K562 (cell line): ENCODE measurements around the gene CLCNKA. TPM values are rescaled to one million over a fixed set of nuclear protein-coding genes. Genes with fewer than 3 reads are reported as not detected.

Experiments
- HDAC1 ChIP-seq, 2 experiments: fragments of 450-650 bp; IDR thresholded peaks; 2 replicates each; pipeline ENCODE4 v1.6.1; 2016 to 2017; ENCODE audit warnings: inconsistent platforms in 1 of 2, mild to moderate bottlenecking in 1 of 2, moderate library complexity in 1 of 2
- KDM5B ChIP-seq: fragments of 200-600 bp; sonication (generic); IDR thresholded peaks from 2 replicates; pipeline ENCODE4 v1.6.1; 2012; ENCODE audit warnings: low read depth, mild to moderate bottlenecking, moderate library complexity, low read length, control low read depth, inconsistent platforms; ENCODE audit not compliant: insufficient replicate concordance
- SMARCA4 ChIP-seq: fragments of 450-650 bp; IDR thresholded peaks from 2 replicates; pipeline ENCODE4 v1.6.1; 2016
- SUPT5H ChIP-seq: fragments of 450-650 bp; IDR thresholded peaks from 2 replicates; pipeline ENCODE4 v1.6.1; 2016
- TRIM24 ChIP-seq, 2 experiments: fragments of 450-650 bp; IDR thresholded peaks; 2 replicates each; pipeline ENCODE4 v1.6.1; 2016
- ZNF146 ChIP-seq: IDR thresholded peaks from one replicate; pipeline ENCODE4 v1.6.1; 2018; ENCODE audit warnings: missing compliant biosample characterization; ENCODE audit not compliant: unreplicated experiment
- ZNF217 ChIP-seq: sonication (generic); formaldehyde crosslinking; IDR thresholded peaks from 2 replicates; pipeline ENCODE4 v1.8.0; 2022; ENCODE audit warnings: mild to moderate bottlenecking, missing genetic modification reagents
- ZNF232 ChIP-seq: sonication (generic); formaldehyde crosslinking; IDR thresholded peaks from 2 replicates; pipeline ENCODE4 v1.8.0; 2022; ENCODE audit warnings: mild to moderate bottlenecking, missing genetic modification reagents
- polyA plus RNA-seq, 8 experiments: library from polyadenylated mRNA; depleted of rRNA in 4 of 8; stranded (reverse) in 5 of 8; unstranded in 3 of 8; fragments of >200 nt; fragmentation: Nextera tagmentation in 2 of 8; fragmentation: Illumina TruSeq in 1 of 8; extraction: Ambion mirVana in 2 of 8; extraction: Trizol in 1 of 8; gene quantifications; 2 replicates each; pipeline versions ENCODE4 v1.2.1 to v1.2.3, GENCODE V29; 2011 to 2014; ENCODE audit warnings: inconsistent platforms in 1 of 8, missing spikeins in 1 of 8
- total RNA-seq, 7 experiments: library from RNA; depleted of rRNA in 6 of 7; stranded (reverse); fragments of >200 nt in 6 of 7; fragmentation: Illumina TruSeq in 2 of 7; extraction: Trizol in 2 of 7; gene quantifications; 2 replicates each; pipeline versions ENCODE4 v1.2.1 to v1.2.3, GENCODE V29; 2011 to 2021; ENCODE audit warnings: low replicate concordance in 1 of 7
- TF ChIP-seq, protein P1 (sequence below): fragments of 450-650 bp; IDR thresholded peaks from 2 replicates; pipeline ENCODE4 v1.6.1; 2016; ENCODE audit warnings: low read depth
- TF ChIP-seq, protein P2 (sequence below): fragments of 250-450 bp; sonication (Bioruptor Pico); IDR thresholded peaks from 2 replicates; pipeline ENCODE4 v1.4.0; 2020; ENCODE audit warnings: mild to moderate bottlenecking, moderate library complexity
- TF ChIP-seq, protein P3 (sequence below), 2 experiments: fragments of 450-650 bp; IDR thresholded peaks; 2 replicates each; pipeline ENCODE4 v1.6.1; 2016
- TF ChIP-seq, protein P4 (sequence below): fragments of 200-400 bp; formaldehyde crosslinking; IDR thresholded peaks from 2 replicates; pipeline ENCODE4 v1.6.1; 2017; ENCODE audit warnings: mild to moderate bottlenecking, low read depth, low read length, moderate library complexity

The CLCNKA gene
- total and polyA plus RNA-seq, 9 of the 15 experiments (the other 6 are each of a cell fraction or from before 2014, with no cell fraction given): 0.03 to 0.37 (median 0.10) TPM; not detected in 3

DNA sequence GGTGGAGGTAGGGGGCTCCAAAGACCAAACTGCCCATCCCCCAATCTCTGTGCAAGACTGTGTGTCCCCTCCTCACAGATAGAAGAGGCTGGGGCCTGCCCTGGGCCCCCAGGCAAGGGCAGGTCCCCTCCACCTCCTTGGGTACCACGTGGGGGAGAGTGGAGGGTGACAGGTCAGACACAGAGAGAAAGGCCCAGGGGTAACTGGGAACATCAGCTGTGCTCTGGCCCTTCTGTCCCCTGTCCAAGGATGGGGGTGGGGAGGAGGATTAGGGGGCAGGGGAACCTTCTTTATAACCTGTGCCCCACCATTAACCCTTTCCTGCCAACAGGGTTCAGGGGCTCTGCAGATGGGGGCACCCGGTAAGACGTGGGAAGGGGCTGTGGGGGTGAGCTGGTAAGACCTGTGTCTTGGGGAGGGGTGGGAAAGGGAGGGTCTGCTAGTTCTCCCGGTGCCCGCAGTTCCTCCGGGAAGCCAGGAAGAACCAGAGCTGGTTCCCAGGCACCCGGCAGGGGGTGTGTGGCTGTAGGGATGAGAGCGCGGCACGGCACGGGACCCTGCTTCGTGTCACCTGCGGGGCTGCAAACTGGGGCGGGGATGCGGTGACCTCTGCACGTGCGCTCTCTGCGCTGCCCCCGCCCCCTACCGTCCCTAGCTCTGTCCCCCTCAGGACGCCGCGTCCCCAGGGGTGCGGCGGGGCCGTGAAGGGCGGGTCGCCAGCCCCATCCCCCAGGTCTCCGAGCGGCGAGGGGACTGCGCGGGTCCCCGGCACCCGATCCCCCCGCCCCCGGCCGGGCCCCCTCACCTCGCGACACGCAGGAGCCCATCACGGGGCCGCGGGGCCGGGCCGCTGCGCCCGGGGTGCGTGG lies 51.0 kb downstream of the CLCNKA start (continued):
- TF ChIP-seq, protein P1, sequence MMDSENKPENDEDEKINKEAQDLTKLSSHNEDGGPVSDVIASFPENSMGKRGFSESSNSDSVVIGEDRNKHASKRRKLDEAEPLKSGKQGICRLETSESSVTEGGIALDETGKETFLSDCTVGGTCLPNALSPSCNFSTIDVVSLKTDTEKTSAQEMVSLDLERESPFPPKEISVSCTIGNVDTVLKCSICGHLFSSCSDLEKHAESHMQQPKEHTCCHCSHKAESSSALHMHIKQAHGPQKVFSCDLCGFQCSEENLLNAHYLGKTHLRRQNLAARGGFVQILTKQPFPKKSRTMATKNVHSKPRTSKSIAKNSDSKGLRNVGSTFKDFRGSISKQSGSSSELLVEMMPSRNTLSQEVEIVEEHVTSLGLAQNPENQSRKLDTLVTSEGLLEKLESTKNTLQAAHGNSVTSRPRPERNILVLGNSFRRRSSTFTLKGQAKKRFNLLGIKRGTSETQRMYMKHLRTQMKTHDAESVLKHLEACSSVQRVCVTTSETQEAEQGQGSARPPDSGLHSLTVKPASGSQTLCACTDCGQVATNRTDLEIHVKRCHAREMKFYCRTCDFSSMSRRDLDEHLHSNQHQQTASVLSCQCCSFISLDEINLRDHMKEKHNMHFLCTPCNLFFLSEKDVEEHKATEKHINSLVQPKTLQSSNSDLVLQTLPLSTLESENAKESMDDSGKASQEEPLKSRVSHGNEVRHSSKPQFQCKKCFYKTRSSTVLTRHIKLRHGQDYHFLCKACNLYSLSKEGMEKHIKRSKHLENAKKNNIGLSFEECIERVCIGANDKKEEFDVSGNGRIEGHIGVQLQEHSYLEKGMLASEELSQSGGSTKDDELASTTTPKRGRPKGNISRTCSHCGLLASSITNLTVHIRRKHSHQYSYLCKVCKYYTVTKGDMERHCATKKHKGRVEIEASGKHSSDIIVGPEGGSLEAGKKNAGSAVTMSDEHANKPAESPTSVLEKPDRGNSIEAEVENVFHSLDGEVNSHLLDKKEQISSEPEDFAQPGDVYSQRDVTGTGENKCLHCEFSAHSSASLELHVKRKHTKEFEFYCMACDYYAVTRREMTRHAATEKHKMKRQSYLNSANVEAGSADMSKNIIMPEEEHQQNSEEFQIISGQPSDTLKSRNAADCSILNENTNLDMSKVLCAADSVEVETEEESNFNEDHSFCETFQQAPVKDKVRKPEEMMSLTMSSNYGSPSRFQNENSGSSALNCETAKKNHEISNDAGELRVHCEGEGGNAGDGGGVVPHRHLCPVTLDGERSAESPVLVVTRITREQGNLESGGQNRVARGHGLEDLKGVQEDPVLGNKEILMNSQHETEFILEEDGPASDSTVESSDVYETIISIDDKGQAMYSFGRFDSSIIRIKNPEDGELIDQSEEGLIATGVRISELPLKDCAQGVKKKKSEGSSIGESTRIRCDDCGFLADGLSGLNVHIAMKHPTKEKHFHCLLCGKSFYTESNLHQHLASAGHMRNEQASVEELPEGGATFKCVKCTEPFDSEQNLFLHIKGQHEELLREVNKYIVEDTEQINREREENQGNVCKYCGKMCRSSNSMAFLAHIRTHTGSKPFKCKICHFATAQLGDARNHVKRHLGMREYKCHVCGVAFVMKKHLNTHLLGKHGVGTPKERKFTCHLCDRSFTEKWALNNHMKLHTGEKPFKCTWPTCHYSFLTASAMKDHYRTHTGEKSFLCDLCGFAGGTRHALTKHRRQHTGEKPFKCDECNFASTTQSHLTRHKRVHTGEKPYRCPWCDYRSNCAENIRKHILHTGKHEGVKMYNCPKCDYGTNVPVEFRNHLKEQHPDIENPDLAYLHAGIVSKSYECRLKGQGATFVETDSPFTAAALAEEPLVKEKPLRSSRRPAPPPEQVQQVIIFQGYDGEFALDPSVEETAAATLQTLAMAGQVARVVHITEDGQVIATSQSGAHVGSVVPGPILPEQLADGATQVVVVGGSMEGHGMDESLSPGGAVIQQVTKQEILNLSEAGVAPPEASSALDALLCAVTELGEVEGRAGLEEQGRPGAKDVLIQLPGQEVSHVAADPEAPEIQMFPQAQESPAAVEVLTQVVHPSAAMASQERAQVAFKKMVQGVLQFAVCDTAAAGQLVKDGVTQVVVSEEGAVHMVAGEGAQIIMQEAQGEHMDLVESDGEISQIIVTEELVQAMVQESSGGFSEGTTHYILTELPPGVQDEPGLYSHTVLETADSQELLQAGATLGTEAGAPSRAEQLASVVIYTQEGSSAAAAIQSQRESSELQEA: no peak
- TF ChIP-seq, protein P2, sequence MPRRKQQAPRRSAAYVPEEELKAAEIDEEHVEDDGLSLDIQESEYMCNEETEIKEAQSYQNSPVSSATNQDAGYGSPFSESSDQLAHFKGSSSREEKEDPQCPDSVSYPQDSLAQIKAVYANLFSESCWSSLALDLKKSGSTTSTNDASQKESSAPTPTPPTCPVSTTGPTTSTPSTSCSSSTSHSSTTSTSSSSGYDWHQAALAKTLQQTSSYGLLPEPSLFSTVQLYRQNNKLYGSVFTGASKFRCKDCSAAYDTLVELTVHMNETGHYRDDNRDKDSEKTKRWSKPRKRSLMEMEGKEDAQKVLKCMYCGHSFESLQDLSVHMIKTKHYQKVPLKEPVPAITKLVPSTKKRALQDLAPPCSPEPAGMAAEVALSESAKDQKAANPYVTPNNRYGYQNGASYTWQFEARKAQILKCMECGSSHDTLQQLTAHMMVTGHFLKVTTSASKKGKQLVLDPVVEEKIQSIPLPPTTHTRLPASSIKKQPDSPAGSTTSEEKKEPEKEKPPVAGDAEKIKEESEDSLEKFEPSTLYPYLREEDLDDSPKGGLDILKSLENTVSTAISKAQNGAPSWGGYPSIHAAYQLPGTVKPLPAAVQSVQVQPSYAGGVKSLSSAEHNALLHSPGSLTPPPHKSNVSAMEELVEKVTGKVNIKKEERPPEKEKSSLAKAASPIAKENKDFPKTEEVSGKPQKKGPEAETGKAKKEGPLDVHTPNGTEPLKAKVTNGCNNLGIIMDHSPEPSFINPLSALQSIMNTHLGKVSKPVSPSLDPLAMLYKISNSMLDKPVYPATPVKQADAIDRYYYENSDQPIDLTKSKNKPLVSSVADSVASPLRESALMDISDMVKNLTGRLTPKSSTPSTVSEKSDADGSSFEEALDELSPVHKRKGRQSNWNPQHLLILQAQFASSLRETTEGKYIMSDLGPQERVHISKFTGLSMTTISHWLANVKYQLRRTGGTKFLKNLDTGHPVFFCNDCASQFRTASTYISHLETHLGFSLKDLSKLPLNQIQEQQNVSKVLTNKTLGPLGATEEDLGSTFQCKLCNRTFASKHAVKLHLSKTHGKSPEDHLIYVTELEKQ (CRISPR knock-in tag): no peak
- no peak for TF ChIP-seq SMARCA4
- no peak for TF ChIP-seq TRIM24 (IDR thresholded peaks at IDR 0.05)
- TF ChIP-seq ZNF232: no peak
- no peak for TF ChIP-seq ZNF217 (CRISPR knock-in tag)
- TF ChIP-seq, protein P3, sequence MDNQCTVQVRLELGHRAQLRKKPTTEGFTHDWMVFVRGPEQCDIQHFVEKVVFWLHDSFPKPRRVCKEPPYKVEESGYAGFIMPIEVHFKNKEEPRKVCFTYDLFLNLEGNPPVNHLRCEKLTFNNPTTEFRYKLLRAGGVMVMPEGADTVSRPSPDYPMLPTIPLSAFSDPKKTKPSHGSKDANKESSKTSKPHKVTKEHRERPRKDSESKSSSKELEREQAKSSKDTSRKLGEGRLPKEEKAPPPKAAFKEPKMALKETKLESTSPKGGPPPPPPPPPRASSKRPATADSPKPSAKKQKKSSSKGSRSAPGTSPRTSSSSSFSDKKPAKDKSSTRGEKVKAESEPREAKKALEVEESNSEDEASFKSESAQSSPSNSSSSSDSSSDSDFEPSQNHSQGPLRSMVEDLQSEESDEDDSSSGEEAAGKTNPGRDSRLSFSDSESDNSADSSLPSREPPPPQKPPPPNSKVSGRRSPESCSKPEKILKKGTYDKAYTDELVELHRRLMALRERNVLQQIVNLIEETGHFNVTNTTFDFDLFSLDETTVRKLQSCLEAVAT (IDR thresholded peaks at IDR 0.05): no peak
- TF ChIP-seq KDM5B: peak; percentile 45
- no peak for TF ChIP-seq SUPT5H
- TF ChIP-seq, protein P4, sequence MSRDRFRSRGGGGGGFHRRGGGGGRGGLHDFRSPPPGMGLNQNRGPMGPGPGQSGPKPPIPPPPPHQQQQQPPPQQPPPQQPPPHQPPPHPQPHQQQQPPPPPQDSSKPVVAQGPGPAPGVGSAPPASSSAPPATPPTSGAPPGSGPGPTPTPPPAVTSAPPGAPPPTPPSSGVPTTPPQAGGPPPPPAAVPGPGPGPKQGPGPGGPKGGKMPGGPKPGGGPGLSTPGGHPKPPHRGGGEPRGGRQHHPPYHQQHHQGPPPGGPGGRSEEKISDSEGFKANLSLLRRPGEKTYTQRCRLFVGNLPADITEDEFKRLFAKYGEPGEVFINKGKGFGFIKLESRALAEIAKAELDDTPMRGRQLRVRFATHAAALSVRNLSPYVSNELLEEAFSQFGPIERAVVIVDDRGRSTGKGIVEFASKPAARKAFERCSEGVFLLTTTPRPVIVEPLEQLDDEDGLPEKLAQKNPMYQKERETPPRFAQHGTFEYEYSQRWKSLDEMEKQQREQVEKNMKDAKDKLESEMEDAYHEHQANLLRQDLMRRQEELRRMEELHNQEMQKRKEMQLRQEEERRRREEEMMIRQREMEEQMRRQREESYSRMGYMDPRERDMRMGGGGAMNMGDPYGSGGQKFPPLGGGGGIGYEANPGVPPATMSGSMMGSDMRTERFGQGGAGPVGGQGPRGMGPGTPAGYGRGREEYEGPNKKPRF: 0 out of 2 replicates have a peak, but pooled peaks have one; percentile 59
- no peak for TF ChIP-seq HDAC1 (IDR thresholded peaks at IDR 0.05)
- no peak for TF ChIP-seq ZNF146 (CRISPR knock-in tag)
